Bronchial epithelial cell (primary cell): Measurements from ENCODE around the gene TP53BP1. TPM values are rescaled to one million over a fixed set of nuclear protein-coding genes. Genes with fewer than 3 reads are reported as not detected.

Source experiments
- DNase-seq: peaks from one replicate; pipeline ENCODE4 v3.0.0-alpha.2; 2010; ENCODE audit warnings: low read depth
- FAIRE-seq: peaks from 2 replicates; lab custom pipeline; 2011; peaks lifted over from hg19 to GRCh38; lab: Jason Lieb, UNC
- H3K27me3 ChIP-seq: 2 replicates; pipeline ENCODE4 v1.5.1; 2011; ENCODE audit warnings: low read length; ENCODE audit not compliant: control insufficient read depth, insufficient read depth
- H3K36me3 ChIP-seq: 2 replicates; pipeline ENCODE4 v1.5.1; 2011; ENCODE audit warnings: low read length; ENCODE audit not compliant: control insufficient read depth, insufficient read depth
- H3K4me3 ChIP-seq: 2 replicates; pipeline ENCODE4 v1.5.1; 2011; ENCODE audit warnings: mild to moderate bottlenecking, low read depth, low read length, control low read depth
- CTCF ChIP-seq: IDR thresholded peaks from 2 replicates; pipeline ENCODE4 v1.5.1; 2011; ENCODE audit warnings: mild to moderate bottlenecking, moderate library complexity, low read length, control low read depth, inconsistent platforms; ENCODE audit not compliant: insufficient read depth, severe bottlenecking
- total RNA-seq: library from RNA; depleted of rRNA; stranded (reverse); fragments of >200 nt; gene quantifications from 2 replicates; pipeline ENCODE4 v1.2.1, GENCODE V29; 2014

The TP53BP1 gene
- total RNA-seq, 1 donor from 2014 or later: 28.7 TPM

- no peak for FAIRE-seq
- TF ChIP-seq CTCF: no peak
- DNase-seq: no peak
- Histone ChIP-seq H3K36me3 (no peaks in the 10 kb centered on the region), H3K4me3 (no peak overlapping the region), H3K27me3 (no peaks in the 10 kb centered on the region)
Observed at GRCh38 chr15:43449981-43450380, 43.0 kb downstream of the TP53BP1 start.

- FAIRE-seq (no peak), DNase-seq (no peak)
- TF ChIP-seq CTCF: no peak
- Histone ChIP-seq H3K27me3 (no peaks in the 10 kb centered on the region), H3K4me3 (no peak overlapping the region), H3K36me3 (peaks cover 2% of the 10 kb centered on the region)
Observed at GRCh38 chr15:43446344-43446743, 46.6 kb downstream of the TP53BP1 start.

GRCh38 chr15:43441316-43441715, 51.6 kb downstream of the TP53BP1 start:
- no peak overlapping the region for H3K4me3 ChIP-seq
- TF ChIP-seq CTCF: no peak
- H3K27me3 ChIP-seq: no peaks in the 10 kb centered on the region
- DNase-seq: peak; percentile 23
- H3K36me3 ChIP-seq: peaks cover 3% of the 10 kb centered on the region
- FAIRE-seq: no peak

DNA sequence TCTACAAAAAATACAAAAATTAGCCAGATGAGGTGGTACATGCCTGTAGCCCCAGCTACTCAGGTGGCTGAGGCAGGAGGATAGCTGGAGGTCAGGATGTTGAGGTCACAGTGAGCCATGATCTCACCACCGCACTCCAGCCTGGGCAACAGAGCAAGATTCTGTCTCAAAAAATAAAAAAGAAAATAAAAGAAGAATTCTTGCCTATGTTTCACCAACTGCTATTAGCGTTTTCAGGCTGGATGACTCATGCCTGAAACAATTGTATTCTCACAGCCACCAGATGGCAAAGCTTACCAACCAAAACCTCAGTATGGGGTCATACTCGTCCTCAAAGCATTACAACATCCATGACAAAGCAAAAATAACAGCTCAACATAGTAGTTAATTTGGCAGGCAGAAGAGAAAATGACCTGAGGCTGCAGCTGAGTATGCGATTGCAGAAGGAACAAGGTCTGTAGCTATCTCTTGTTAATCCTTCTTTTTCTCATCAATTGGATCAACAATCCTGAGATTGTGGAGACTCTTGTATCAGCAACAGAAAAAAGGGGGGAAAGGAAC, 52.2 kb downstream of the TP53BP1 start:
- DNase-seq (peak; percentile 98), FAIRE-seq (peak; percentile 93)
- no peaks in the 10 kb centered on the region for H3K27me3 ChIP-seq
- H3K4me3 ChIP-seq: no peak overlapping the region
- TF ChIP-seq CTCF: peak; percentile 52
- H3K36me3 ChIP-seq: peaks cover 3% of the 10 kb centered on the region

DNA sequence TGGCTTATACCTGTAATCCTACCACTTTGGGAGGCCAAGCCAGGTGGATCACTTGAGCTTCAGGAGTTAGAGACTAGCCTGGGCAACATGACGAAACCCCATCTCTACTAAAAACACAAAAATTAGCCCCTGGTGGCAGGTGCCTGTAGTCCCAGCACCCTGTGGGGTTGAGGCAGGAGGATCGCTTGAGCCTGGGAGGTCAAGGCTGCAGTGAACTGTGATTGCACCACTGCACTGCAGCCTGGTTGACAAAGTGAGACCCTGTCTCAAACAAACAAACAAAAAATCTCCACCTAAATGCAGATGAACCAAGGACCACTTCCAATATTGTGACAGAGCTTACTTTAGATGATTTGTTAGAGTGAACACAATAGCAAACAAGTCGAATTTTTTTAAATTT, 53.7 kb downstream of the TP53BP1 start:
- no peak overlapping the region for H3K4me3 ChIP-seq
- peaks cover 4% of the 10 kb centered on the region for H3K36me3 ChIP-seq
- DNase-seq (no peak), FAIRE-seq (no peak)
- no peak for TF ChIP-seq CTCF
- H3K27me3 ChIP-seq: no peaks in the 10 kb centered on the region

GRCh38 chr15:43436395-43436794, 56.6 kb downstream of the TP53BP1 start:
- no peak for TF ChIP-seq CTCF
- no peak for FAIRE-seq

More at GRCh38 chr15:43436395-43436794, 56.6 kb downstream of the TP53BP1 start:
- peaks cover 6% of the 10 kb centered on the region for H3K36me3 ChIP-seq
- no peak overlapping the region for H3K4me3 ChIP-seq
- H3K27me3 ChIP-seq: no peaks in the 10 kb centered on the region
- DNase-seq: no peak
